ENCODE measurements around the gene G0S2. TPM values are rescaled to one million over a fixed set of nuclear protein-coding genes. Genes with fewer than 3 reads are reported as not detected.

The G0S2 gene
- polyA plus RNA-seq, 2 of the 4 experiments (the other 2 are of a cell fraction): 1.1 to 3.0 TPM

DNA sequence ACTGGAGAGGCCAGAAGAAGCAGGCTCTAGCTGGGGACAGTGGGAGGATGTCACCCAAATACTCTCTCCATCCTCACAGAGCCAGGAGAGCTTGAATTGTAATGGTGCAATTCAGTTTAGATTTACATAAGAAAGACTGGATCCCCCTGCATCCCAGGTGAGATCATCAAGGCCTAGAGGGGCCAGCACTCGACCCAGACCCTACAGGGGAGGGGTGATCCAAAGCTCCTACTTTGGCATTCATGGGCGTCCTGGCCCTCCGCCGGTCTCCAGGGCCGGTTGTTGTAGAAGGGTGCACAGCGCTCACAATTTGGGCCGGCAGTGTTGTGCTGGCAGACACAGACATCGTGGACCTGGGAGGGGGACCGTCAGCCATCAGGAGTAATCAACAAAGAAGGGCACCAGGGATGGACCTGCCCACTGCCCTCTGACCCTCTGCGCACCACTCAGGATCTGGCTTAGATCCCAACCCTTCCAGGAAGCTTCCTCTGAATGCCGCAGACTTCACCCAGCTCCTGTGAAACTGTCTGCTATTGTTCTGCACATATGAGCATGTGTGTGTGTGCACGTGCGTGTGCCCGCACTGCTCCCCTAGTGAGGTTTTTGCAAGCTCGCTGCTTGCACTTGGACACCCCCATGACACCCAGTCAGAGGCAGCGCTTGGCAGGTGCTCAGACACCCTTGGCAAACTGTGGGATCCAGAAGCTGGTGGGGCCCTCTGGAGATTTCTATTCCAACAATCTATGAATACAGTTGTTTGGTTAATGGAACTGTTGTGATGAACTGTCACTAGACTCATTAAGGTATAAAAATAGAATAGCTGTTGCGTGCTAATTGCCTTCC, 44.6 kb upstream of the G0S2 start:
- FAIRE-seq (no peak), DNase-seq (ENCODE audit: low read depth in 1 of 2, low spot score in 1 of 2) (no peak), ATAC-seq (no peak)
- 75% methylated on average over 17 of the region's 17 CpGs for WGBS (ENCODE audit: missing lambda C conversion rate)
- ChIA-PET CTCF (interaction anchor here (1.0 to 4.1 kb wide), 16 partner anchors 11 to 64 kb away, joined by 3 to 37 read pairs (median 6); partner anchors contain the start of genes G0S2 and LAMB3), POLR2A (no interaction called here)
- H3K9me3 ChIP-seq: no peaks in the 10 kb centered on the region
- TF ChIP-seq NPAS2 (CRISPR knock-in tag; IDR thresholded peaks at IDR 0.05; ENCODE audit: borderline replicate concordance): no peak
- TF ChIP-seq RNF2 (IDR thresholded peaks at IDR 0.05; ENCODE audit: borderline replicate concordance, low read depth): no peak
- TF ChIP-seq ATOH8 (CRISPR knock-in tag; IDR thresholded peaks at IDR 0.05; ENCODE audit: low read depth): no peak
- TF ChIP-seq CHD2 (IDR thresholded peaks at IDR 0.05; ENCODE audit: low read length, partially characterized antibody): no peak
- TF ChIP-seq HOXB5 (CRISPR knock-in tag; IDR thresholded peaks at IDR 0.05): no peak
- TF ChIP-seq MAZ (IDR thresholded peaks at IDR 0.05; ENCODE audit: borderline replicate concordance, low read depth, low read length): no peak
- TF ChIP-seq NFE2L2 (conservative IDR thresholded peaks at IDR 0.05; ENCODE audit: low read length): no peak
- TF ChIP-seq ESRRA (IDR thresholded peaks at IDR 0.05; ENCODE audit: borderline replicate concordance, low read length): no peak
- no peak for TF ChIP-seq KDM5A (IDR thresholded peaks at IDR 0.05)
- TF ChIP-seq KDM1A (IDR thresholded peaks at IDR 0.05; ENCODE audit: low read depth): no peak
- TF ChIP-seq POLR2AphosphoS2 (conservative IDR thresholded peaks at IDR 0.05; ENCODE audit: low read length): no peak
- TF ChIP-seq PBX3 (IDR thresholded peaks at IDR 0.05): no peak
- no peak for TF ChIP-seq SMC3 (IDR thresholded peaks at IDR 0.05)
- no peak for TF ChIP-seq TFCP2L1 (CRISPR knock-in tag; IDR thresholded peaks at IDR 0.05)
- H3K4me2 ChIP-seq: no peak overlapping the region
- H3K27ac ChIP-seq: no peak overlapping the region
- H3K4me3 ChIP-seq: no peak overlapping the region
- no peaks in the 10 kb centered on the region for H3K4me1 ChIP-seq

DNA sequence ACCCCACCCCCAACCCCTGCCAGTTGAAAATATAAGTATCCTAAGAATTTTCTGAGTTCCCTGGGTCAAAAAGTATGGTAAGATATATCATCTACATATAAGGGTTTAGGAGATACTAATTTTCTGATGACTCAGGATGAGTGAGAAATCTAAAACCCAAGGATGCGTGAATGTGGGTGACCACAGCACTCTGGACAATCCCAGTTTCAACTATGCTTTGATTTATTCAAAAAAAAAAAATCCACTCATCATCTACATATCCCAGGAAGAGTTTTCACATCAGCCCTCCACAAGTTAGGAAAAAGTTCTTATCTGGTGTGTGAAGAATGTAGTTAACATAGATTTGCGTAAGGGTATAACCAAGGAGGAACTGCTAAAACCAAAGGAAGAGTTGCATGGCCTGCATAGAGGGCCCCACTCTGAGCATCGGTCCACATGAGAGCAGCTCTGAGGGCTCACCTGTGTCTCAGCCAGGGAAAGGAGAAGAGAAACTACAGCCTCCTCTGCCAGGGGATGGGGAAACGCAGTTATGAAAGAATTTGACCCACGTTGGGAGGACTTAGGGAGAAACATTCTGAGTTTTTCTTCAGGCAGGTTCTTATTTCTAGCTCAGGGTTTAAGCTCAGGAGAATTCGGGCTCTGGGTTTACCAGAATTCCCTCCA, 41.7 kb upstream of the G0S2 start:
- H3K4me2 ChIP-seq: no peak overlapping the region
- FAIRE-seq (no peak), ATAC-seq (no peak), DNase-seq (ENCODE audit: low read depth in 1 of 2, low spot score in 1 of 2) (no peak)
- 81% methylated on average over 6 of the region's 6 CpGs for WGBS (ENCODE audit: missing lambda C conversion rate)
- H3K9me3 ChIP-seq: no peaks in the 10 kb centered on the region
- POLR2A ChIA-PET: no interaction called here
- no peak overlapping the region for H3K4me3 ChIP-seq
- CTCF ChIA-PET: interaction anchor here (1.1 kb wide), 1 partner anchor 60 kb away, joined by 4 read pairs; no protein-coding TSS in a partner anchor
- H3K27ac ChIP-seq: no peak overlapping the region
- no peaks in the 10 kb centered on the region for H3K4me1 ChIP-seq
- TF ChIP-seq NFE2L2 (conservative IDR thresholded peaks at IDR 0.05; ENCODE audit: low read length) (no peak), BHLHE40 (IDR thresholded peaks at IDR 0.05; ENCODE audit: low read depth, low read length) (no peak), EP300 (IDR thresholded peaks at IDR 0.05) (no peak), CBX2 (IDR thresholded peaks at IDR 0.05; ENCODE audit: borderline replicate concordance, low read depth) (no peak), NR3C1 (IDR thresholded peaks at IDR 0.05) (no peak), ATOH8 (CRISPR knock-in tag; IDR thresholded peaks at IDR 0.05; ENCODE audit: low read depth) (no peak), ZSCAN20 (CRISPR knock-in tag; IDR thresholded peaks at IDR 0.05) (no peak), PHF8 (IDR thresholded peaks at IDR 0.05; ENCODE audit: borderline replicate concordance, low read depth) (no peak), NPAS2 (CRISPR knock-in tag; IDR thresholded peaks at IDR 0.05; ENCODE audit: borderline replicate concordance) (no peak), CHD4 (IDR thresholded peaks at IDR 0.05; ENCODE audit: borderline replicate concordance) (no peak), E2F6 (IDR thresholded peaks at IDR 0.05; ENCODE audit: borderline replicate concordance, low read depth) (no peak)
- TF ChIP-seq, protein P1, sequence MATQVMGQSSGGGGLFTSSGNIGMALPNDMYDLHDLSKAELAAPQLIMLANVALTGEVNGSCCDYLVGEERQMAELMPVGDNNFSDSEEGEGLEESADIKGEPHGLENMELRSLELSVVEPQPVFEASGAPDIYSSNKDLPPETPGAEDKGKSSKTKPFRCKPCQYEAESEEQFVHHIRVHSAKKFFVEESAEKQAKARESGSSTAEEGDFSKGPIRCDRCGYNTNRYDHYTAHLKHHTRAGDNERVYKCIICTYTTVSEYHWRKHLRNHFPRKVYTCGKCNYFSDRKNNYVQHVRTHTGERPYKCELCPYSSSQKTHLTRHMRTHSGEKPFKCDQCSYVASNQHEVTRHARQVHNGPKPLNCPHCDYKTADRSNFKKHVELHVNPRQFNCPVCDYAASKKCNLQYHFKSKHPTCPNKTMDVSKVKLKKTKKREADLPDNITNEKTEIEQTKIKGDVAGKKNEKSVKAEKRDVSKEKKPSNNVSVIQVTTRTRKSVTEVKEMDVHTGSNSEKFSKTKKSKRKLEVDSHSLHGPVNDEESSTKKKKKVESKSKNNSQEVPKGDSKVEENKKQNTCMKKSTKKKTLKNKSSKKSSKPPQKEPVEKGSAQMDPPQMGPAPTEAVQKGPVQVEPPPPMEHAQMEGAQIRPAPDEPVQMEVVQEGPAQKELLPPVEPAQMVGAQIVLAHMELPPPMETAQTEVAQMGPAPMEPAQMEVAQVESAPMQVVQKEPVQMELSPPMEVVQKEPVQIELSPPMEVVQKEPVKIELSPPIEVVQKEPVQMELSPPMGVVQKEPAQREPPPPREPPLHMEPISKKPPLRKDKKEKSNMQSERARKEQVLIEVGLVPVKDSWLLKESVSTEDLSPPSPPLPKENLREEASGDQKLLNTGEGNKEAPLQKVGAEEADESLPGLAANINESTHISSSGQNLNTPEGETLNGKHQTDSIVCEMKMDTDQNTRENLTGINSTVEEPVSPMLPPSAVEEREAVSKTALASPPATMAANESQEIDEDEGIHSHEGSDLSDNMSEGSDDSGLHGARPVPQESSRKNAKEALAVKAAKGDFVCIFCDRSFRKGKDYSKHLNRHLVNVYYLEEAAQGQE (IDR thresholded peaks at IDR 0.05): no peak

All from A549 (cell line).